Glomerular visceral epithelial cell (primary cell): ENCODE results near the gene RASL10A.

ENCODE experiments used
- DNase-seq: peaks from one replicate; pipeline ENCODE4 v3.0.0-alpha.2; 2016; ENCODE audit errors: extremely low spot score

RASL10A gene

GRCh38 chr22:29306175-29306834, 9.2 kb downstream of the RASL10A start, which contains the start of gene GAS2L1:
Gene GAS2L1 (plus strand): TSS chr22:29306650. CDS start chr22:29308106, 1,456 bp downstream.
- peak; percentile 80 for DNase-seq

DNA sequence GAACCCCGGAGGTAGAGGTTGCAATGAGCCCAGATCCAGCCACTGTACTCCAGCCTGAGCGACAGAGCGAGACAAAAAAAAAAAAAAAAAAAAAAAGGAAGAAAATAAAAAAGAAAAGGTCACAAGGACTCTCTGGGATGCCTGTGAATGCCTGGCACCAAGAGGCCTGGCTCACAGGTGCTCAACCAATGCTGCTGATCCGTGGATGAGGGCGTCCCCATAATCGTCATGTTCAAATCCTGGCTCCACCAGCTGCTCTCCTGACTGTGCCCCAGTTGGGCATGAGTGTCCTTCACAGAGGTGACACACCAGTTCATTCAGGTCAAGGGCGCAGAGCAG, 9.7 kb downstream of the RASL10A start:
- DNase-seq = no peak

DNA sequence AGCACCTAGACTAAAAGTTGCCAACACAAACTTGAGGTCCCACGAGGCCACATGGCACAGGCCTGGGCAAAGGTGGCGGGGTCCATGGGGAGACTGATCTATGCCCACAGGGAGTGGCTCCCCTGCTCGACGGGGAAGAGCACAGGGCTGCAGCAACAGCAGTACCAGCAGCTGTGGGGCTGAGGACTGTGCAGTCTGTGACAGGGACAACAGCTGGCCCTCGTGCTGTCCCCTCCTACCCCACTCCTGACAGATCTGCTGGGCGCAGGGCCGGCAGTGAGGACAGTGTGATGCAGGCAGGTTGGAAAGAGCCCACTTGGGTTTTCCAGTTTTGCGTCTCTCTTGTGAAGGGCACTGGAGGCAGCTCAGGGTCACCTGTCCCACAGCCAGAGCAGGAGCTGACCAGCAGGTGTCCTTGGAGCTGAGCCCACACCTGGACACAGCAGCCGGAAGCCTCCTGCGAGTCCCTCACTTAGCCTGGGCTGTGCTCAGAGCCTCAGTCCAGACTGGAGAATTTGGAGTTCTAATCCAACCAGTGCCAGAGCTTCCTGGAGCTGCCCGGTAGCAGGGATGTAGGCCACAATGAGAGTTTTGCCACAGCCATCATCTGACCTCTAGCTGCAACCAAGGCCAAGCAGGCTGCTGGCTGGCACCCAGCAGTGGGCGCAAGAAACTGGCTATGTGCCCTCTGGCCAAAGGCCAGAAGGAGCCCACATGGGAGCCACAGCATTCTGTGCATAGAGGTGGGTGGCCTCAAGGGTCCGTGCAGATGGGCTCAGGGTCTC, 12.6 kb downstream of the RASL10A start:
- DNase-seq = no peak

GRCh38 chr22:29302402-29302680, 13.2 kb downstream of the RASL10A start:
- DNase-seq = no peak

DNA sequence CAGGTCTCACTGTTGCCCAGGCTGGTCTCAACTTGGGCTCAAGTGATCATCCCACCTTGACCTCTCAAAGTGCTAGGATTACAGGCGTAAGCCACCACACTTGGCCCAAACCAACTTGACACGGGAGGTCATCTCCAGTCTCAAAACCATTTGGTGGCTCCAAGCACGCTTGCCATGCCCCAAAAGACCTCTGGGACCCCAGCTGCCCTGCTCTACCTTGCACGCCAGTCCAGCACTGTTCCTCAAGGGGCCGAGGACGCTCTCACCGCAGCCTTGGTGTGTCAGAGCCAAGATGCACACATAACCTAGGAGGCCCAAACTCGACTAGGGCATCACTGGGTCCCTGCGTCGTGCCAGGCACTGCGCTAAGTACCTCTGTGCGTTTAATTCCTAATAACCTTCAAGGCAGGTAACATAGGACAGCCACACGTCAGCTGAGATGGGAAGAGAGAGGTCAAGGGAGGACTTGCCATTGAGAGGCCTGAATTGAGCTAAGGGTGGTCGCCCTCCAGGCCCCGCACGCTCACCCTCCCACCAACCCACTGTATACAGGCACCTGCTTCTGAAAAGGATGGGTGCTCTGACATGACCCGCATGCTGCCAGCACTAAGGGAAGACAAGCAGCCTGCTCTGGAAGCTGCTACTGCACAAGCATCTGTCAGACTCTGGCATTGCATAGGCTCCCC, 13.6 kb downstream of the RASL10A start:
- no peak for DNase-seq

DNA sequence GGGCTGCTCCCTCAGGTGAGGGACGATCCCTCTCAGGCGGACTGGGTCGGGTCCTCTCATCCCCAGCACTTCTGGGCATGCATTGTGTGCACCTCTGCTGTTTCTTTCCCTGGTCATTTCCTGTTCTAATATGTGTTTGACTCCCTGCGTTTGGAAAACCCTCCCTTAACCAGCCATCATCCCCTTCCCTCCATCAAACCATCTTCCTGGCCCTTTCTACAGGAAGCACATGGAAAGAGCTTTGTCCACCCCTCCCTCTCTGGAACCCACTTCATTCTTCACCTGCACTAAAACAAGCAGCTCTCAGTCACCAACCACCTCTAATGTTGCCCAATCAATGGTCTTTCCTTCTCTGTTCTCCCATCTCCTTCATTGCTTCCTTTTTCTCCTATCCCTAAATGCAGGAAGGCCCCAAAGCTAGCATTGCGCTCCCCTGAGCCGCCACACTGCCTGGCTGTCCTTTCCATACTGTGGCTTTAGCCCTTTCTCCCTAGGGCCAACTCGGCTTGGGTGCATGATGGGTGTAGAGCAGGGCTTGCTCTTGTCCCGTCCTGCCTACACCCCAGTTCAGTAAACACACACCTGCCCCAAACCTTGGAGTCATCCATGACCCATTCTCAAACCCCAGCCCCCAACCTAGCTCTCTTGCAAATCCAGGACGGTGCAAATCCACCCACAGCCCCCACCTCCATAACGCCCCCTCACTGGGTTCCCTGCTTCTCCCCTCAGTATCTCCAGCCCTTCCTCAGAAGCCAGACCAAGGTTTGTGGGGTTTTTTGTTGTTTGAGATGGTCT, 14.5 kb downstream of the RASL10A start:
- DNase-seq = no peak

- no peak for DNase-seq
Observed at GRCh38 chr22:29300467-29300806, 15.1 kb downstream of the RASL10A start.

DNA sequence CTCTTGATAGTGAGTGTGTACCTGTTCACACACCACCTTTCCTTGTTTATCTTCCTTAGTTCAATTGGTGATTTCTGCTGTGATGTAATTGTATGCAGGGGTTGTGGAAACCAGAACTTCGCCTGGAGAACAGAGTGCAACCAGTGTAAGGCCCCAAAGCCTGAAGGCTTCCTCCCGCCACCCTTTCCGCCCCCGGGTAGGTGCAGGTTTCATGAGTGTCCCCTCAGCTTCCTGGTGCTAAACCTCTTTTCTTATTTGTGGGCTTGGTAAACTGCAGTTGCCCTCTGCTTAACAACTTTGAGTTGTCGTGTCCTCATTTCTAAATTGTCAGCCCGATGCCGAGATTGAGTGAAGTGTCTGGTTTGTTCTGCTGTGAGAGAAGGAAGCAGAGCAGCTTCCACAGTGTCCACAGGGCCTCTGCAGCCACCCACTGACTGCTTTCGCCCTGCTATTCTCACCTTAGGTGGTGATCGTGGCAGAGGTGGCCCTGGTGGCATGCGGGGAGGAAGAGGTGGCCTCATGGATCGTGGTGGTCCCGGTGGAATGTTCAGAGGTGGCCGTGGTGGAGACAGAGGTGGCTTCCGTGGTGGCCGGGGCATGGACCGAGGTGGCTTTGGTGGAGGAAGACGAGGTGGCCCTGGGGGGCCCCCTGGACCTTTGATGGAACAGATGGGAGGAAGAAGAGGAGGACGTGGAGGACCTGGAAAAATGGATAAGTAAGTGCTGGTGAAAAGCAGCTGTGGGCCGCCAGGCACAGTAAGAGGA, 16.2 kb downstream of the RASL10A start:
- no peak for DNase-seq

GRCh38 chr22:29298641-29299040, 16.9 kb downstream of the RASL10A start:
- DNase-seq = no peak

DNA sequence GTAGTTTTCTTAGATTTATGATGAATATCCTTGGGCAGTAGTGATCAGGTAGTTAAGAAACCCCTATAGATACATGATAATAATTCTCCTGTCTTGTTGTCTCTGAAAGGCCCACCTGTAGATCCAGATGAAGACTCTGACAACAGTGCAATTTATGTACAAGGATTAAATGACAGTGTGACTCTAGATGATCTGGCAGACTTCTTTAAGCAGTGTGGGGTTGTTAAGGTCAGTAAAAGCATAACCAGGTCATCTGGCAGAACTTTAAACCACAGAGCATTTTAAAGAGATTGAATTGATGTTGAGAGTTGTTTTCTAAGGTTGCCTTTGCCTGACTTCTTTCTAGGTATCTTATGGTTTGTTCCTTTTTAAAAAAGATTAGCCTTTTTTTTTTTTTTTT, 23.1 kb downstream of the RASL10A start:
- DNase-seq = no peak

DNA sequence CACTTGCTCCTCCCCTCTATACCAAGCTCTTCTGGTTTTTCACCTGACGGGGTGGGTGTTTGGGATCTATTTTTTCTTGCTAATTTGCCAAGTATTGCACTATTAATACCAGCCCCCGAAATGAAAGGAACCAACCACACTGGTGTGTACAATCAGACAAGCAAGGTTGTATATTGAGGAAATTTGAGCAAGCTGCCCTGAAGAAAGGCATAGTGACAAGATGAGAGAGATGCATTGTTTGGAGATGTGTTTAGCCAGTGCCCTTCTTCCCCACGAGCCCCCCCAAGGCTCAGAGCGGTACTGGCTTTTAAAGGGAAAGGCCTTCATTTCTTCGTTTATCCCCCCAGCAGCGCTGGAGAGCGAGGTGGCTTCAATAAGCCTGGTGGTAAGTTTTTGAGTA, 24.3 kb downstream of the RASL10A start:
- no peak for DNase-seq

DNA sequence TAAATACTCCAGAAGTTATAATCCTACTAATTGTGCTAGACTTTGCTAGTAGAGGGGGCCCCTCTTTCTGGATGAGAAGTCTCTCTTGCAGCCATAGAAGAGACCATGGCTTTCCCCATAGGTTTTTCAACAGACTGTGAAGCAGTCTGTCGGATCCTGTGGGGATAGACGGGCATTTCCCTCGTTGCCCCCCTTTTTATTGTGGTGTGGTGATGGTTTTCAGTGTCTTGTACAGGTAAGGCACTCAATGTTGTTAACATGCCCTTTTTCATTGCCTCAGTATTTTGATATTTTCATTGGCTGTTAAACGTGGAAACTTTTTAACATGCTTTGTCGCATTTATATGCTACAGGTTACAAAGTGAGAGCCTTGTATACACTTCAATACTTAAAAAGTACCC, 25.4 kb downstream of the RASL10A start:
- no peak for DNase-seq

- no peak for DNase-seq
Observed at GRCh38 chr22:29288837-29289236, 26.7 kb downstream of the RASL10A start.

DNA sequence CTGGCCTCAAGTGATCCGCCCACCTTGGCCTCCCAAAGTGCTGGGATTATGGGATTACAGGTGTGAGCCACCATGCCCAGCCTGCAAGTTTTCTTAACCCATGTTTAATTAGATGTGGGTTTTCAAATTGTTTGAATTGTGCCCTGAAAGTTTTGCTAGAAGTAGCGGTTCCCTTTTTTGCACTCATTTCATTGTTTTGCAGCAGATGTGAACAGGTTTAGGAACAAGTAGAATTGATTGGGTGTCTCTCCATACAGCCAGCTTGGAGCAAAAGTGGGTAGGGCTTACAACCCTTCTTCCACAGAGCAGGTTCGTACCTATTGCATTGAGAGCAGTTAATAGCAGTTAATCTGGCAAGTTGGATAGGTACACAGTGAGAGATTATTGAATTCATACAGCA, 31.3 kb downstream of the RASL10A start:
- no peak for DNase-seq

- no peak for DNase-seq
Observed at GRCh38 chr22:29277927-29278326, 37.6 kb downstream of the RASL10A start.

DNA sequence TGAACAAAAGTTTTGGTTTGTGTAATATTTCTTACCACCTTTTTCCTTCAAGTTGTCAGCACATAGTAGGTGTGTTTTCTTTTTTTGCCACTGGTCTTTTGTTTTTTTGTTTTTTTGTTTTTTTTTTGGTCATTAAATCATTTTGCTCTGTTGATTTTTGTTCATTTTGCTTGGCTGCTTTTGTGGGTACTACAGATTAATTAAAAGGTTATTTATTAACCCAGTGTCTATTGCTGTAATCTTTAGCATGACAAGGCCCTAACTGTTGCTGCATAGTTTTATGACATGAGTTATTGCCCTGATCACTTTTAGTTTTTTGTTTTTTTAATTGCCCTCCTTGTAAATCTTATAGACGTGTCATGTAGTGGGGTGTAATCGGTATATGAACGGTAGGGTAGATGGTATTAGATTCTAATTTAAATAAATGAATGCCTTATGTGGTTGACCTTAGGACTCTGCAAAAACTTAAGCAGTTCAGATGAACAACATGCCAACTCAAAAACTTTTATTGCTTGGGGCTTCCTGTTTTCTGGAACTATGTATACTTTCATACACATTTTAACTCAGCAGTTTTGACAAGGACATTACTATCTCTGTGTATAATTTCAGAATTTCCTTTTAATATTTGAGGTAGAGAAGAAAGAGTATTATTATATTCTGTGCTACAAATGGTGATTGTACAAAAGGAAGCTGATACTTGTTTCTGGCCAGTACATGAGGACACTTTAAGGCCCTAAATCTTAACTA, 39.5 kb downstream of the RASL10A start:
- DNase-seq = peak; percentile 12

DNA sequence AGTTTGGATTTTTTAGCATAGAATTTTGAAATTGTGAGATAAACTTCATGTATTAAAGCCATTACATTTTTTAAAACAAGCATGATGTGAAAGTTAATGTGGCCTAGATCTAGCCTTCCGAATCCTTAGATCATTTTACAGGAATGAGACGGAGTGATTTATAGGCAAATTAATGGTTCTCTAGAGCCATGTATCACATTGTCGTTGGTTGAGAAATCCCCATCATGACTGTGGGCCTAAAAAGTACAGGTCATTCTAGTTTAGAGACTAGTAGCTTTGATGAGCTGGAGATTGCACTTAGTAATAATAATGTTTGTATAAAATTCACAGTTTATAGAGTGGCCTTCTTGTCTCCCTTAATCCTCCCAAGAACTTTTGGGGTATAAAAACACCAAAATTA, 40.3 kb downstream of the RASL10A start:
- DNase-seq = no peak

DNA sequence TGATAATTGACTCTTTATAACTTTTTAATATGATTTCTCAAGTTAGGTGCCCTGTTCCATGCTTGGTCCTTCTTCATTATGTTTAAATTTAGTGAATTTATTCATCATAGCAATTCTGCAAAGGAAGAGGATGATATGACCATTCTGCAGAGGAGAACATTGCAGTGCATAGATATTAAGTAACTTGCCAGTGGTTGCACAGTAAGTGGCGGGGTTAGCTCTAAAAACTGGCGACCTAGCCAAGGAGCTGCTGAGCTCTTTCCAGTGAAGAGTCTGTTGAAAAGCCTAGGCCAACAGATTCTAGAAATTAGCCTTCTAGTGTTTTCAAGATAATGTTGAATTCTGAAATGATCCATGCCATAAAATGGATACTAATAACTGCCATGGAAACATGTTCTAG, 42.9 kb downstream of the RASL10A start:
- no peak for DNase-seq

- DNase-seq = peak; percentile 13
Observed at GRCh38 chr22:29270475-29271271, 44.8 kb downstream of the RASL10A start.
